SK-N-SH (cell line): Measurements from ENCODE around the gene PLEKHG2. TPM values are rescaled to one million over a fixed set of nuclear protein-coding genes. Genes with fewer than 3 reads are reported as not detected.

Source experiments
- CTCF ChIA-PET: fragments of 300-600, 350-600 bp; formaldehyde crosslinking; extraction: SDS; loops from one replicate; lab custom pipeline; 2021; lab: Yijun Ruan, JAX
- POLR2A ChIA-PET: fragments of 350-600 bp; sonication (Branson Sonifier 250); formaldehyde crosslinking; extraction: SDS; loops from one replicate; lab custom pipeline; 2020; ENCODE audit warnings: antibody characterized with exemption, inconsistent platforms; lab: Yijun Ruan, JAX
- DNase-seq: peaks from one replicate; pipeline ENCODE4 v3.0.0; 2012
- H2AFZ ChIP-seq: fragments of 200-600 bp; sonication (generic); 2 replicates; pipeline ENCODE4 v1.8.1; 2016; ENCODE audit warnings: antibody characterized with exemption, mild to moderate bottlenecking, low read depth
- H3F3A ChIP-seq: fragments of 200-600 bp; sonication (generic); replicated peaks from 2 replicates; pipeline ENCODE3; 2016; ENCODE audit warnings: antibody characterized with exemption, mild to moderate bottlenecking; ENCODE audit not compliant: insufficient read depth
- H3K27ac ChIP-seq, 2 experiments: fragments of 200-500 bp in 1 of 2; fragments of 200-600 bp in 1 of 2; sonication (Bioruptor generic) in 1 of 2; sonication (generic), shearing (Covaris generic) in 1 of 2; 2 replicates each; pipeline versions ENCODE4 v1.5.1 to v1.6.1; 2014 to 2016; ENCODE audit warnings: low read depth in 2 of 2, inconsistent platforms in 1 of 2, low read length in 1 of 2, mild to moderate bottlenecking in 1 of 2, mixed read lengths in 1 of 2
- H3K27me3 ChIP-seq: fragments of 200-600 bp; sonication (generic), shearing (Covaris generic); 2 replicates; pipeline ENCODE4 v1.6.1; 2016; ENCODE audit warnings: mixed run types; ENCODE audit not compliant: insufficient read depth
- H3K36me3 ChIP-seq, 2 experiments: fragments of 200-500 bp in 1 of 2; fragments of 200-600 bp in 1 of 2; sonication (Bioruptor generic) in 1 of 2; sonication (generic) in 1 of 2; replicated peaks in 1 of 2; 2 replicates each; pipeline versions ENCODE3 to v1.5.1; 2014 to 2016; ENCODE audit warnings: low read length in 1 of 2, mild to moderate bottlenecking in 1 of 2; ENCODE audit not compliant: insufficient read depth in 2 of 2, control insufficient read depth in 1 of 2
- H3K4me1 ChIP-seq, 2 experiments: fragments of 200-500 bp in 1 of 2; fragments of 200-600 bp in 1 of 2; sonication (Bioruptor generic) in 1 of 2; sonication (generic), shearing (Covaris generic) in 1 of 2; 2 replicates each; pipeline versions ENCODE4 v1.5.1 to v1.6.1; 2014 to 2016; ENCODE audit warnings: low read depth in 1 of 2, low read length in 1 of 2, mixed run types in 1 of 2; ENCODE audit not compliant: insufficient read depth in 2 of 2, control insufficient read depth in 1 of 2
- H3K4me2 ChIP-seq: fragments of 200-600 bp; sonication (generic), shearing (Covaris generic); 2 replicates; pipeline ENCODE4 v1.6.1; 2017; ENCODE audit warnings: mixed run types
- H3K4me3 ChIP-seq, 2 experiments: fragments of 200-500 bp in 1 of 2; fragments of 200-600 bp in 1 of 2; sonication (Bioruptor generic) in 1 of 2; sonication (generic), shearing (Covaris generic) in 1 of 2; 2 replicates each; pipeline versions ENCODE4 v1.5.1 to v1.8.1; 2014 to 2016; ENCODE audit warnings: low read depth in 2 of 2, inconsistent platforms in 1 of 2, low read length in 1 of 2, mild to moderate bottlenecking in 1 of 2, mixed read lengths in 1 of 2, moderate library complexity in 1 of 2
- H3K79me2 ChIP-seq: fragments of 200-600 bp; sonication (generic); 2 replicates; pipeline ENCODE4 v1.8.1; 2017; ENCODE audit warnings: mild to moderate bottlenecking; ENCODE audit not compliant: insufficient read depth
- H3K9ac ChIP-seq: fragments of 200-600 bp; sonication (generic); 2 replicates; pipeline ENCODE4 v1.6.1; 2017; ENCODE audit warnings: mixed run types
- H3K9me2 ChIP-seq: fragments of 200-600 bp; sonication (generic); 2 replicates; pipeline ENCODE4 v1.6.1; 2017; ENCODE audit warnings: mixed run types
- H3K9me3 ChIP-seq: fragments of 200-600 bp; sonication (generic); 2 replicates; pipeline ENCODE4 v1.6.1; 2017; ENCODE audit warnings: mixed run types, mild to moderate bottlenecking, moderate library complexity
- H4K20me1 ChIP-seq: fragments of 200-600 bp; sonication (generic); 2 replicates; pipeline ENCODE4 v1.6.1; 2017; ENCODE audit warnings: mild to moderate bottlenecking, mixed run types; ENCODE audit not compliant: insufficient read depth
- CHD2 ChIP-seq: fragments of 150-350 bp; IDR thresholded peaks from 2 replicates; pipeline ENCODE4 v1.6.1; 2018; ENCODE audit warnings: low read length; ENCODE audit not compliant: partially characterized antibody
- ELF1 ChIP-seq: IDR thresholded peaks from 2 replicates; pipeline ENCODE4 v1.4.0; 2012
- EP300 ChIP-seq, 2 experiments: IDR thresholded peaks; 2 replicates each; pipeline versions ENCODE4 v1.4.0 to v1.6.1; 2012; ENCODE audit warnings: borderline replicate concordance in 1 of 2, low read depth in 1 of 2, low read length in 1 of 2
- EZH2phosphoT487 ChIP-seq: fragments of 200-600 bp; sonication (generic); IDR thresholded peaks from 2 replicates; pipeline ENCODE4 v1.6.1; 2017; ENCODE audit warnings: low read depth, mixed run types, mild to moderate bottlenecking, antibody characterized with exemption, moderate library complexity, borderline replicate concordance
- FOSL2 ChIP-seq: IDR thresholded peaks from 2 replicates; pipeline ENCODE4 v1.4.0; 2012; ENCODE audit warnings: low read depth, mild to moderate bottlenecking, moderate library complexity, borderline replicate concordance
- FOXJ3 ChIP-seq: sonication (generic); formaldehyde crosslinking; IDR thresholded peaks from 2 replicates; pipeline ENCODE4 v1.5.1; 2020; ENCODE audit warnings: mild to moderate bottlenecking, missing genetic modification reagents
- FOXM1 ChIP-seq: IDR thresholded peaks from 2 replicates; pipeline ENCODE4 v1.4.0; 2012; ENCODE audit warnings: low read depth, mild to moderate bottlenecking
- GABPA ChIP-seq: IDR thresholded peaks from 2 replicates; pipeline ENCODE4 v1.4.0; 2012; ENCODE audit warnings: low read depth, mild to moderate bottlenecking
- GATA2 ChIP-seq: sonication (generic); formaldehyde crosslinking; IDR thresholded peaks from 2 replicates; pipeline ENCODE4 v1.5.0; 2020; ENCODE audit warnings: mild to moderate bottlenecking, missing genetic modification reagents
- JUND ChIP-seq: IDR thresholded peaks from 2 replicates; pipeline ENCODE4 v1.4.0; 2012
- MEF2A ChIP-seq: IDR thresholded peaks from 2 replicates; pipeline ENCODE4 v1.4.0; 2012; ENCODE audit warnings: low read depth, borderline replicate concordance
- NRF1 ChIP-seq: IDR thresholded peaks from 2 replicates; pipeline ENCODE4 v1.6.1; 2012; ENCODE audit warnings: low read depth, mild to moderate bottlenecking, low read length
- RAD21 ChIP-seq: IDR thresholded peaks from 2 replicates; pipeline ENCODE4 v1.6.1; 2012; ENCODE audit warnings: mild to moderate bottlenecking, low read length
- RCOR1 ChIP-seq: fragments of 150-350 bp; IDR thresholded peaks from 2 replicates; pipeline ENCODE4 v1.6.1; 2017; ENCODE audit warnings: antibody characterized with exemption, low read length
- RFX5 ChIP-seq: IDR thresholded peaks from 2 replicates; pipeline ENCODE4 v1.6.1; 2012; ENCODE audit warnings: mild to moderate bottlenecking, improper control_type of control experiment, low read length
- RXRA ChIP-seq: IDR thresholded peaks from 2 replicates; pipeline ENCODE4 v1.4.0; 2012; ENCODE audit warnings: low read depth, mild to moderate bottlenecking, borderline replicate concordance
- SIN3A ChIP-seq: IDR thresholded peaks from 2 replicates; pipeline ENCODE4 v1.6.1; 2012; ENCODE audit warnings: low read depth, mild to moderate bottlenecking, low read length, moderate library complexity, borderline replicate concordance
- TAF1 ChIP-seq: IDR thresholded peaks from 2 replicates; pipeline ENCODE4 v1.6.1; 2012; ENCODE audit warnings: low read depth, mild to moderate bottlenecking, low read length, moderate library complexity, borderline replicate concordance
- TCF12 ChIP-seq: IDR thresholded peaks from 2 replicates; pipeline ENCODE4 v1.4.0; 2012
- TEAD4 ChIP-seq: IDR thresholded peaks from 2 replicates; pipeline ENCODE4 v1.4.0; 2012; ENCODE audit warnings: mild to moderate bottlenecking, borderline replicate concordance; ENCODE audit not compliant: insufficient read depth
- USF2 ChIP-seq: fragments of 150-350 bp; IDR thresholded peaks from 2 replicates; pipeline ENCODE4 v1.6.1; 2017; ENCODE audit warnings: antibody characterized with exemption, low read length, low read depth, borderline replicate concordance
- YY1 ChIP-seq: IDR thresholded peaks from 2 replicates; pipeline ENCODE4 v1.4.0; 2012; ENCODE audit warnings: low read depth, mild to moderate bottlenecking
- ZBTB33 ChIP-seq: IDR thresholded peaks from 2 replicates; pipeline ENCODE4 v1.4.0; 2012; ENCODE audit warnings: low read depth, borderline replicate concordance
- WGBS: methylation state at CpG from one replicate; pipeline ENCODE4 v1.1.6; 2017; ENCODE audit warnings: low lambda C conversion rate; 5-methylcytosine and 5-hydroxymethylcytosine counted together
- polyA plus RNA-seq, 3 experiments: library from polyadenylated mRNA; depleted of rRNA; stranded (reverse); fragments of >200 nt; gene quantifications; 2 replicates each; pipeline ENCODE4 v1.2.3, GENCODE V29; 2012
- TF ChIP-seq, protein P1 (sequence below): IDR thresholded peaks from 2 replicates; pipeline ENCODE4 v1.4.0; 2012; ENCODE audit warnings: low read depth, borderline replicate concordance

Gene PLEKHG2
- polyA plus RNA-seq, 1 of the 3 experiments (the other 2 are of a cell fraction): 13.6 TPM

DNA sequence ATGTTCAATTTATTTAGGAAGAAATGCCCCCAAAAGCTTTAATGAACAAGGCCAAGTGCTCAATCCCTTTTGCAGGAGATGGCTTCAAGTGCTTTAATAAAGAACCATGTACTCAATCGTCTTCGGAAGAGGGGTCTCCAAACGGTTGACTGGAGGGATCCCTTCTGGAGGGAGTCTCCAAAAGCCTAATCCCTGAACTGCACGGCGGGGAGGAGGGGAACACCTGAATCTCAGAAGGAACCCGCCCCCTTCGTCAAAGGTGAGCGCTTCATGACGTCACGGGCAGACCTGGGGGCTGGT lies 22.1 kb upstream of the PLEKHG2 start:
- WGBS: 1% methylated on average over 6 of the region's 10 CpGs
- peaks cover 30 to 44% of the 10 kb centered on the region in 2 experiments for H3K36me3 ChIP-seq
- H3K4me1 ChIP-seq: peaks cover 5 to 17% of the 10 kb centered on the region in 2 experiments; a peak in 2 of 4 replicates
- ChIA-PET POLR2A (interaction anchor here (0.7 to 2.1 kb wide), 6 partner anchors 8 to 142 kb away, joined by 3 to 18 read pairs (median 5); partner anchors contain the start of genes EID2B and RPS16), CTCF (interaction anchor here (0.7 to 4.7 kb wide), 3 partner anchors 12 to 46 kb away, joined by 3 to 53 read pairs (median 9); partner anchors contain the start of genes PLEKHG2 and RPS16)
- TF ChIP-seq TEAD4 (no peak), RCOR1 (no peak), SIN3A (no peak), RXRA (no peak), GABPA (no peak), FOSL2 (no peak), RAD21 (no peak)
- H2AFZ ChIP-seq: peak overlapping the region; percentile 54; the same call in 1 of the 2 replicates
- peaks cover 52% of the 10 kb centered on the region for H3K79me2 ChIP-seq
- peak overlapping the region; percentile 98 for H3K9ac ChIP-seq
- DNase-seq: no peak
- no peaks in the 10 kb centered on the region for H3K27me3 ChIP-seq
- no peaks in the 10 kb centered on the region for H3K9me2 ChIP-seq
- H4K20me1 ChIP-seq: no peaks in the 10 kb centered on the region
- H3K4me3 ChIP-seq: peak overlapping the region; percentile 96 to 98
- H3K4me2 ChIP-seq: peak overlapping the region; percentile 81
- no peaks in the 10 kb centered on the region for H3K9me3 ChIP-seq
- peaks cover 6% of the 10 kb centered on the region for H3F3A ChIP-seq
- H3K27ac ChIP-seq: peak overlapping the region; percentile 86 to 97

- no peaks in the 10 kb centered on the region for H3K27me3 ChIP-seq
- DNase-seq: peak; percentile 97
- H3K9ac ChIP-seq: peak within 1 kb of the TSS; percentile 98
- POLR2A ChIA-PET: interaction anchor here (0.7 to 2.1 kb wide), 9 partner anchors 8 to 142 kb away, joined by 3 to 18 read pairs (median 4); partner anchors contain the start of genes EID2B, RPS16 and ZFP36
- H3K4me3 ChIP-seq: peak within 1 kb of the TSS; percentile 96 to 98
- H4K20me1 ChIP-seq: no peaks in the 10 kb centered on the region
- H3K27ac ChIP-seq: peak within 1 kb of the TSS; percentile 86 to 97
- under 1% methylated on average over 37 of the region's 60 CpGs for WGBS
- H3K36me3 ChIP-seq: peaks cover 25 to 41% of the 10 kb centered on the region in 2 experiments
- no peaks in the 10 kb centered on the region for H3K9me3 ChIP-seq
- H3K4me2 ChIP-seq: peak within 1 kb of the TSS; percentile 82
- peaks cover 5 to 17% of the 10 kb centered on the region in 2 experiments; a peak in 2 of 4 replicates for H3K4me1 ChIP-seq
- H3K79me2 ChIP-seq: peaks cover 54% of the 10 kb centered on the region
- CTCF ChIA-PET: interaction anchor here (0.7 to 4.7 kb wide), 5 partner anchors 11 to 269 kb away, joined by 3 to 53 read pairs (median 5); partner anchors contain the start of genes PLEKHG2 and RPS16
- H3K9me2 ChIP-seq: no peaks in the 10 kb centered on the region
- peak within 1 kb of the TSS; percentile 98 for H2AFZ ChIP-seq
- peaks cover 3% of the 10 kb centered on the region for H3F3A ChIP-seq
- TF ChIP-seq RFX5: peak; percentile 69; the same call in 1 of the 2 replicates
- TF ChIP-seq GATA2 (CRISPR knock-in tag): no peak
- peak; percentile 88 for TF ChIP-seq CHD2
- peak; percentile 44; the same call in 1 of the 2 replicates for TF ChIP-seq RCOR1
- peak; percentile 88; the same call in 1 of the 2 replicates for TF ChIP-seq YY1
- no peak for TF ChIP-seq MEF2A
- TF ChIP-seq NRF1: no peak
- no peak for TF ChIP-seq TCF12
- TF ChIP-seq EP300 (IDR thresholded peaks at IDR 0.05; ENCODE audit: borderline replicate concordance in 1 of 2, low read depth in 1 of 2, low read length in 1 of 2): no peak
- peak; percentile 79 for TF ChIP-seq GABPA
- TF ChIP-seq ZBTB33: no peak
- 0 out of 2 replicates have a peak, but pooled peaks have one; percentile 20 for TF ChIP-seq ELF1
- TF ChIP-seq USF2: no peak
- no peak for TF ChIP-seq TEAD4
- no peak for TF ChIP-seq EZH2phosphoT487
- TF ChIP-seq JUND: no peak
- TF ChIP-seq TAF1: peak; percentile 96
- no peak for TF ChIP-seq SIN3A
- TF ChIP-seq FOXM1: no peak; the same call in 1 of the 2 replicates
- TF ChIP-seq FOXJ3 (CRISPR knock-in tag): no peak
- TF ChIP-seq, protein P1, sequence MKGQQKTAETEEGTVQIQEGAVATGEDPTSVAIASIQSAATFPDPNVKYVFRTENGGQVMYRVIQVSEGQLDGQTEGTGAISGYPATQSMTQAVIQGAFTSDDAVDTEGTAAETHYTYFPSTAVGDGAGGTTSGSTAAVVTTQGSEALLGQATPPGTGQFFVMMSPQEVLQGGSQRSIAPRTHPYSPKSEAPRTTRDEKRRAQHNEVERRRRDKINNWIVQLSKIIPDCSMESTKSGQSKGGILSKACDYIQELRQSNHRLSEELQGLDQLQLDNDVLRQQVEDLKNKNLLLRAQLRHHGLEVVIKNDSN: no peak
These were observed 21.6 kb upstream of the PLEKHG2 start, which contains the start of the genes MED29 and PAF1 for GRCh38 chr19:39390751-39391437. Gene MED29, plus strand, starts transcription at chr19:39391378. Its CDS starts 45 bp downstream, at chr19:39391423. Gene PAF1, minus strand, starts transcription at chr19:39391106. Its CDS starts 242 bp downstream, at chr19:39390864.
